Bone marrow (tissue), 2 donors: Measurements from ENCODE around the gene SBSN.

Experiments
- DNase-seq, 2 donors: peaks; one replicate each; lab custom pipeline; 2025; lab: John Stamatoyannopoulos, UW

Gene SBSN

GRCh38 chr19:35533822-35534392, 5.8 kb upstream of the SBSN start:
- peak in 1 of 2 donors; percentile 46 for DNase-seq

DNA sequence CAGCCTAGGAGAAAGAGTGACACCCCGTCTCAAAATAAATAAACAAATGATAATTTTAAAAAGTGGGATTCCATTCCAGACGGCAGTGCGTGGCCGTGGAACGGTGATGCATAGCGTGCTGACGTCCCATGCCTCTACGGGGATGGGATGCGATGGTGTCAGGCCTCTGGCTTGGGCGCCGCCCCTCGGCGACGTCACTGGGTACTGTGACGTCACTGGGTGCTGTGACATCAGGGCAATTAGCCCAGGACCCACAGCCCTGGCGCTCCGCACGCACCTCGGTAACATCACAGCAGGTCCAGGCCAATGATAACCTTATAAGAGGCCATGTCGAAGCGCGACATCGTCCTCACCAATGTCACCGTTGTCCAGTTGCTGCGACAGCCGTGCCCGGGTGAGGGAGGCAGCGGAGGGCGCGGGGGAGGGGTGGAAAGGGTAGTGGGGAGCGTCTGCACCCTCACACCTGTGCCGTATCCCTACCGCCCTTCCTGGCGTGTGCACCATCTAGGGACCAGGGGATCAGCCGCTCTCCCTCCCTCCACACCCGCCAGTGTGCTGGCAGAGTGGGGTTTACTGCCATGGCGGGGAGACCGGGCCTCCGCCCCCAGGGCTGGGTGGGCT, 5.2 kb upstream of the SBSN start, which contains the start of gene GAPDHS:
TSS of gene GAPDHS (plus strand) at position 256 of the 621 bp plus-strand sequence. CDS start at position 328, 72 bp downstream.
- DNase-seq: no peak

GRCh38 chr19:35531291-35531690, 3.2 kb upstream of the SBSN start:
- DNase-seq: no peak

GRCh38 chr19:35529241-35530218, 1.4 kb upstream of the SBSN start:
- no peak for DNase-seq

DNA sequence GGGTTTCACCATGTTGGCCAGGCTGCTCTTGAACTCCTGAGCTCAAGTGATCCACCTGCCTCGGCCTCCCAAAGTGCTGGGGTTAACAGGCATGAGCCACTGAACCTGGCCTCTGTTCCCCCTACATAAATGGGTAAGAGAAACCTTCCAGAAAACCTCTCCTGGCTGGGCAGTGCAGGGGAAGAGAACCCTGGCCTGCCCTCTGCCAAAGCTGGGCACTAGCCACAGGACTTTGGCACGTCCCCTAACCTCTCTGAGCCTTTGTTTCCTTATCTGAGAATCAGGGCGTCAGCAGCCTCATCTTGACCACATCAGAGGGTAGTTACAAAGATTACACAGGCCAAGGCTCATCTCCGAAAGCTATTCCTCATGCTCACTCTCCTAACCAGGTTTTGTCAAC, 2.2 kb downstream of the SBSN start:
- no peak for DNase-seq

- DNase-seq: no peak
These were observed 3.8 kb downstream of the SBSN start for GRCh38 chr19:35524181-35524837.

DNA sequence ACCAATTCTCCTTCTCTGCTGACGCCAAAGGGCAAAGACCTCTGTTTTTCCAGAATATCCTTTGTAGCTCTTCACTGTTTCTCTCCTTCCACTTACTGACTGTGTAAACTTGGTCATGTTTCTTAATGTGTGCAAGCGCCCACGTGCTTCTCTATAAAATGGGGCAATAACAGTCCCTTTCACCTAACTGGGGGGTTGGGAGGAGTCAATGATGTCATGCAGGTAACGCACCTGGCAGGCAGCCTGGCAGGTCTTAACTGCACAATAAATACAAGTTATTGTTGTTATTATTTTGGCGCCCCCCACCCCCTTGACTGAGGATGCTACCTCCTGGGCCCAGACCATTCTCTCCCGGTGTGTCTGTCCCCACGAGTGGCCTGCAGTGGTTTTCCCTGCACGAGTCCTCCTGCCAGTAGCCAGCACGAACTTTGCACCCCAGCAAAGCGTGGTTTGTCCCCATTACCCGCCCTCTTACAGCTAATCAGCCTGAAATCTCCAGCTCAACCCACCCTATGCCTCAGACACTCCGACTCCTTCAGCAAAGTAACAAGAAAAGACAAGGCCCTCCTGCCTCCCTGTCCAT, 5.3 kb downstream of the SBSN start:
- no peak for DNase-seq

DNA sequence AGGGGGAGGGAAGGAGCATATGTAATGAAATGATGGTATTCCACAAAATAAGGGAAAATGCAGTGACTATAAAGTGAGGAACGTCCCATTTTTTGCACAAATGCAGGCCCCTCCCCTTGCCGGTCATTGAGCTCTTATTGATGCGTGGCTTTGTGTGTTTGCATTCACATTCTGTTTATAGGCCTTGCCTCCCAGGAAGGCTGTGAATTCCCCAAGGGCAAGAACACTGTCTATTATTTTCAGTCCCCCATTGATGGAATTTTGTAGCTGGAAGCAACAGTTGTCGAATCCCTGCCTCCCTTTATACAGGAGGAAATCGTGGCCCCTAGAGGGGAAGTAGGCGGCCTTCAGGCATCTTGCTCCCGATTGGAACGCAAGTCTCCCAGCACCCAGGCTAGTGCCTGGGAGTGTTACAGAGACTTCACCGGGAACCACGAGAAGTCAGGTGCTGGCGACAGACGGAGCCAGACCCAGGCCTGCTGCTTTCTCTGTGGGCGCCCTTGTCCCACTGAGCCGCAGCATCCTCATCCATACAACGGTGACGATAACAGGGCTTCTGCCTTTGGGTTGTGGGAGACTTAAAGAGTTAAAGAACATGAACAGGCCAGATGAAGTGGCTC, 6.9 kb downstream of the SBSN start:
- DNase-seq: no peak

DNA sequence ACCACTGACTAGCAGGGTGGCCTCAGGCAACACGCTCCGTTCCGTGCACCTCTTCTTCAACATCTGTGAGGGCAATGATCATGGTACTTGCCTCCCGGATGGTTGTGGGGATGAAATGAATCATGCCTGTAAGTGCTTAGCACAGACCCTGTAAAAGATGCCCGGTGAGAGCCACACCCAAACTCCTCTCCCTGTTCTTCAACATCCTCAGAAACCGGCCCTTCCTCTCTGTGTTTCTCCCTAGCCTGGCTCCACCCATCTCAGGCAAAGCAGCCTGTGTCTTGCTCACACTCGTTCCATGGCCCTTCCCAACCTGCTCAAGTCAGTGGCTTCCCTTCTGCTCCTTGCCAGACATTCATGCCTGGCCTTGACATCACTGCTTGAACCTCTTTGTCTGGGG, 8.8 kb downstream of the SBSN start:
- no peak for DNase-seq

DNA sequence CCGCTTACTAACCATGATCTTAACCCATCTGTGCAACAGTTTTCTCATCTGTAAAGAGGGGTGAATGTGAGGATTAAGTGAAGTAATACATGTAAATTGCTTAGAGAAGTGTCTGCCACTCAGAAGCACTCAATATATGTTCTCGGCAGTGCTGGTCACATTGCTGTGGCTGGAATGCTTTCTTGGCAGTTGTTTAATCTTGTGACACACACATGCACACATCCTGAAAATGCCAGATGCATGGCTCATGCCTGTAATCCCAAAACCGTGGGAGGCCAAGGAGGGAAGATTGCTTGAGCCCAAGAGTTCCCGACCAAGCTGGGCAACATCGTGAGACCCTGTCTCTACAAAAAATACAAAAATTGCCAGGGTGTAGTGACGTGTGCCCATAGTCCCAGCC, 9.8 kb downstream of the SBSN start:
- no peak for DNase-seq

DNA sequence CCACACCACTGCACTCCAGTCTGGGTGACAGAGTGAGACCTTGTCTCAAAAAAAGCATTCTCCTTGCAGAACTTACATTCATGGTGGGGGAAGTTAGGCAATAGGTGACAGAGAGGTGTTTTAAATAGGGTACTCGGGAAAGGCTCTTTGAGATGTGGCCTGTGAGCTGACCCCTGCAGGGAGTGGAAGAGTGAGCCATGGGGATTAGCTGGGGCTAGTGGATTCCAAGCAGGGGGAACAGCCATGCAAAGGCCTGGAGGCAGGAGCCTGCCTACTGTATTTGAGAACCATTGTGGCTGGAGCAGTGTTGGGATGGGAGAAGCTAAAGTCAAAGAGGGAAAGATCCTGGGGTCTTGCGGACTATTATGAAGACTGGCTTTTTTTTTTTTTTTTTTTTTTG, 10.8 kb downstream of the SBSN start:
- no peak for DNase-seq

DNA sequence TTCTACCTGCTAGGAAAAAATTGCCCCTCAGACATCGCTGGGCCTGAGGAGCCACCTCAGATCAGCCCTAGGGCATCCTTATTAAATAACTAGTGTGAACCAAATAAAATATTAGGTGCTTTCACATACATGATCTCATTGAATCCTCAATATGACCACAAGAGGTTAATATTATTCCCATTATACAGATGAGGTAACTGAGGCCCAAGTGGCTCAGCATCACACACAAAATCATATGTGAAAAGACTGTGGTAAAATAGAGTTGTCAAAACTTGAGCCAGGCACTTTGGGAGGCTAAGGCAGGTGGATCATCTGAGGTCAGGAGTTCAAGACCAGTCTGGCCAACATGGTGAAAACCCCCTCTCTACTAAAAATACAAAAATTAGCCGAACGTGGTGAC, 11.8 kb downstream of the SBSN start:
- no peak for DNase-seq

GRCh38 chr19:35514282-35514809, 13.8 kb downstream of the SBSN start:
- DNase-seq: no peak

- DNase-seq: no peak
These were observed 14.4 kb downstream of the SBSN start, which contains the start of gene DMKN for GRCh38 chr19:35513628-35514281. Gene DMKN, minus strand, starts transcription at chr19:35513649. Its CDS starts 174 bp downstream, at chr19:35513475.

GRCh38 chr19:35512831-35513627, 15.1 kb downstream of the SBSN start:
- no peak for DNase-seq

GRCh38 chr19:35511337-35511736, 16.8 kb downstream of the SBSN start:
- no peak for DNase-seq

- DNase-seq: no peak
These were observed 17.5 kb downstream of the SBSN start for GRCh38 chr19:35510626-35510964.

GRCh38 chr19:35509861-35510625, 18.1 kb downstream of the SBSN start:
- DNase-seq: peak; percentile 5 to 17

DNA sequence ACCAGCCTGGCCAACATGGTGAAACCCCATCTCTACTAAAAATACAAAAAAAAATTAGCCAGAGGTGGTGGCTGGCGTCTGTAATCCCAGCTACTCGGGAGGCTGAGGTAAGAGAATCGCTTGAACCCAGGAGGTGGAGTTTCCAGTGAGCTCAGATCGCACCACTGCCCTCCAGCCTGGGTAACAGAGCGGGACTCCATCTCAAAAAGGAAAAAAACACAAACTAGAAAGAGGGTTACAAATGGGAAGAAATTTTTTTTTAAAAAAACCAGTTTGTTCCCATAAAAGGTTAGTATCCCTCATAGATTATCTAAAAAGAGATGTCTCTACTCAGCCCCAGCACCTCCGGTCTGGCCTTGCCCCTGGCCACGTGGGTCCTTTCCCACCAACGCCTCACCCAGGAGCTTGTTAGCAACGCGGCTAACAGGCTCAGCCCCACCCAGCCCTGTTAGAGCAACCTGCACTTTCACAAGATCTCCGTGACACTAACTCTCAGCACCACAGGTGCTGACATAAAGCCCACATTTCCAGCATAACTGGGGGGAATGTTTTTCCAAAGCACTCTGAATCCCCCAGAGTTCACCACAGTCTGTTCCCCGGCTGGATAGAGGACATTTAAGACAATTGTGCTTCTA, 19.0 kb downstream of the SBSN start:
- no peak for DNase-seq
